Measurements from ENCODE around the gene RAD51B. TPM values are rescaled to one million over a fixed set of nuclear protein-coding genes. Genes with fewer than 3 reads are reported as not detected.

The RAD51B gene
- total RNA-seq, 1 experiment from 2014 or later: 20.0 TPM

GRCh38 chr14:68679301-68679700 lies 859.7 kb downstream of the RAD51B start:
- peaks cover 47 to 65% of the 10 kb centered on the region in 2 experiments for H3K4me1 ChIP-seq (ENCODE audit: control insufficient read depth in 1 of 2, insufficient read depth in 2 of 2, low read length in 2 of 2)
- POLR2A ChIA-PET: no interaction called here
- BruUV-seq (replicated peaks): no TSS peak
- RAD21 ChIA-PET (ENCODE audit: low non-redundant PET in 1 of 2, low total read pairs in 2 of 2, uncharacterized antibody in 2 of 2, unreplicated experiment in 2 of 2): no interaction called here
- no peak overlapping the region for H2AFZ ChIP-seq (ENCODE audit: low read depth, low read length, poor library complexity, severe bottlenecking)
- H3K9me3 ChIP-seq (ENCODE audit: control insufficient read depth in 1 of 2, insufficient read depth in 1 of 2, low read depth in 1 of 2, low read length in 2 of 2): no peaks in the 10 kb centered on the region
- intact Hi-C loops (cut with micrococcal nuclease): no loop called here
- H3K79me2 ChIP-seq (ENCODE audit: insufficient read depth, low read length): no peaks in the 10 kb centered on the region
- H4K20me1 ChIP-seq (ENCODE audit: insufficient read depth): no peaks in the 10 kb centered on the region
- CTCF ChIA-PET: no interaction called here
- H3K9ac ChIP-seq (ENCODE audit: low read length): no peak overlapping the region
- no peaks in the 10 kb centered on the region for H3K9me2 ChIP-seq (ENCODE audit: insufficient read depth)
- no peaks in the 10 kb centered on the region for H3K36me3 ChIP-seq (ENCODE audit: control insufficient read depth in 1 of 2, insufficient read depth in 2 of 2, low read length in 2 of 2)
- ATAC-seq: no peak
- no peak overlapping the region for H3K27ac ChIP-seq (ENCODE audit: low read depth, low read length)
- no peak overlapping the region for H3K4me3 ChIP-seq (replicated peaks in 1 of 2; ENCODE audit: low read depth in 1 of 2, low read length in 2 of 2)
- no peak overlapping the region for H3K4me2 ChIP-seq (ENCODE audit: low read length)
- no peaks in the 10 kb centered on the region for H3K27me3 ChIP-seq (ENCODE audit: insufficient read depth, low read length)
- DNase-seq (ENCODE audit: low read depth, low spot score): no peak
- TF ChIP-seq ZNF274 (IDR thresholded peaks at IDR 0.05; ENCODE audit: low read depth, low read length) (no peak), RAD21 (IDR thresholded peaks at IDR 0.05; ENCODE audit: low read depth) (no peak), POLR2AphosphoS5 (IDR thresholded peaks at IDR 0.05; ENCODE audit: low read depth, low read length) (no peak), EZH2phosphoT487 (IDR thresholded peaks at IDR 0.05; ENCODE audit: borderline replicate concordance) (no peak), FOSL1 (IDR thresholded peaks at IDR 0.05; ENCODE audit: low read depth) (no peak), ZFX (IDR thresholded peaks at IDR 0.05) (no peak), SP1 (IDR thresholded peaks at IDR 0.05; ENCODE audit: low read depth) (no peak)
- TF ChIP-seq, protein P1, sequence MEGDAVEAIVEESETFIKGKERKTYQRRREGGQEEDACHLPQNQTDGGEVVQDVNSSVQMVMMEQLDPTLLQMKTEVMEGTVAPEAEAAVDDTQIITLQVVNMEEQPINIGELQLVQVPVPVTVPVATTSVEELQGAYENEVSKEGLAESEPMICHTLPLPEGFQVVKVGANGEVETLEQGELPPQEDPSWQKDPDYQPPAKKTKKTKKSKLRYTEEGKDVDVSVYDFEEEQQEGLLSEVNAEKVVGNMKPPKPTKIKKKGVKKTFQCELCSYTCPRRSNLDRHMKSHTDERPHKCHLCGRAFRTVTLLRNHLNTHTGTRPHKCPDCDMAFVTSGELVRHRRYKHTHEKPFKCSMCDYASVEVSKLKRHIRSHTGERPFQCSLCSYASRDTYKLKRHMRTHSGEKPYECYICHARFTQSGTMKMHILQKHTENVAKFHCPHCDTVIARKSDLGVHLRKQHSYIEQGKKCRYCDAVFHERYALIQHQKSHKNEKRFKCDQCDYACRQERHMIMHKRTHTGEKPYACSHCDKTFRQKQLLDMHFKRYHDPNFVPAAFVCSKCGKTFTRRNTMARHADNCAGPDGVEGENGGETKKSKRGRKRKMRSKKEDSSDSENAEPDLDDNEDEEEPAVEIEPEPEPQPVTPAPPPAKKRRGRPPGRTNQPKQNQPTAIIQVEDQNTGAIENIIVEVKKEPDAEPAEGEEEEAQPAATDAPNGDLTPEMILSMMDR (IDR thresholded peaks at IDR 0.05 in 2 of 3, conservative IDR thresholded peaks at IDR 0.05 in 1 of 3; ENCODE audit: borderline replicate concordance in 1 of 3, insufficient read depth in 1 of 3, low read depth in 2 of 3, low read length in 2 of 3): no peak

All from HCT116 (cell line).